Measurements from ENCODE around the gene NAT8L.

NAT8L gene

DNA sequence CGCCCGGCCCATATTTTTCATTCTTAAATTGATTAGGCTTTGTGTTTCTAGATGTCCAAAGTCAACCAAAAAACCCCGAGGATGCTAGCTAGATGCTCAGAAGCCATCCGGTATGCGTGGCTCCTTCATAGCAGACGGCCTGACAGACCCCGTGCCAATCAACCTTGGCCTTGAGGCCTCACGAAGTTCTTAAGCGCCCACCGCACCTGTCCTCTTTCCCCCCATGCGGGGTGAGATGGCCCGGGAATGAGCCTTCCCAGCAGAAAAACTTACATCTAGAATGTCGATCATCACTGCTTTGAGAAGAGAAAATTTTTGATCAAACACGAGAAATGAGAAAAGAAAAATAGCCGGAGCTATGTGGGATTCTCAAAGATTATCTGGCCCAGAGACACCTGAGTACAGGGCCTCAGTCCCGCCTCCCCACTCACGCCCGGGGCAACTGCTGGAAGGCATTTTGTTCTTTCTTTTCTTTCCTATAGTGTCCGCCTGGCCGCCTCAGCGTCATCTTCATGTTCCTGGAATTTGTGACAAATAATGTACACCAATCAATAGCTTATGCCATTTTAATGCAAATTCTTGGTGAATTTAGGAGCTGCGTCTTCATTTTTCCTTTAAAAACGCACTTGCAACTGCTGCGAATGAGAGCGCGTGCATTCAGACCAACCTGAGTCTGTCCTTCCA lies 1.6 kb upstream of the NAT8L start:
- no peak for TF ChIP-seq CTCF (IDR thresholded peaks at IDR 0.05; ENCODE audit: low read length, missing control alignments)
- no peak for DNase-seq (ENCODE audit: low read depth)
- H3K4me3 ChIP-seq (replicated peaks; ENCODE audit: low read depth, low read length) = no peak overlapping the region

DNA sequence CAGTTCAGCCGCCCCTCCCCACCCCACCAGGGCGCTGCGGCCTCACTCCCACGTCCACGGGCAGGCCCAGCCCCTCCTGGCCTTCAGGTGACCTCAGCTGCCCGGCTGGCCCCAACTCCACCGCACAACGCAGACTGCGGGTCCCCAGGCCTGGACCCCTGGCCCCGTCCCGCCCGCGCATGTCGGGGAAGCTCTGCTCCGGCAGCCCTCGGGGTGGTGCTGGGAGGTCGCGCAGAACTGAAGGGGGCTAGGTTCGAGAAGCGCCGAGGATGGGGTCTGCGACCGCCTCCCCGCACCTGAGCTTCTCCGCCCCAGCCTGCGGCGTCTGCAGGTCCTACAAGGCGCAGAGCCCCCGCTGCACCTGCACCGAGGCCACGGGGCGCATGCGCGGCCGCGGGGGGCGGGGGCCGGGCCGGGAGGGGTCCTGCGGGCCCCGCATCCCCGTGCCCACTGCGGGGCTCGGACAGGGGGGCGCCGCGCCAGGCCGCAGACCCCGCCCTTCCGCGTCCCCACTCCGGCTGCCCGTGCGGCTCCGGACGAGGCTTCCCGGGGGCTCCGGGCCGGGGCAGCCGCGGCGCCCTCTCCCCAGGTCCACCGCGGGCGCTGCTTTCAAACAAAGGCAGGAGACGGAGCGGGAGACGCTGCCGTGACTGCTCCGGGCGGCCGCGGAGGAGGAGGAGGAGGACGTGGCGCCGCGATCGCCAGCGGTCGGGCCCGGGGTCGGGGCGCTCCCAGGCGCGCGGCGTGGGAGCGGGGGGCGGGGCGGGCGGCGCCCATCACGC lies 672 bp upstream of the NAT8L start:
- no peak for DNase-seq (ENCODE audit: low read depth)
- no peak overlapping the region for H3K4me3 ChIP-seq (replicated peaks; ENCODE audit: low read depth, low read length)
- TF ChIP-seq CTCF (IDR thresholded peaks at IDR 0.05; ENCODE audit: low read length, missing control alignments) = no peak

DNA sequence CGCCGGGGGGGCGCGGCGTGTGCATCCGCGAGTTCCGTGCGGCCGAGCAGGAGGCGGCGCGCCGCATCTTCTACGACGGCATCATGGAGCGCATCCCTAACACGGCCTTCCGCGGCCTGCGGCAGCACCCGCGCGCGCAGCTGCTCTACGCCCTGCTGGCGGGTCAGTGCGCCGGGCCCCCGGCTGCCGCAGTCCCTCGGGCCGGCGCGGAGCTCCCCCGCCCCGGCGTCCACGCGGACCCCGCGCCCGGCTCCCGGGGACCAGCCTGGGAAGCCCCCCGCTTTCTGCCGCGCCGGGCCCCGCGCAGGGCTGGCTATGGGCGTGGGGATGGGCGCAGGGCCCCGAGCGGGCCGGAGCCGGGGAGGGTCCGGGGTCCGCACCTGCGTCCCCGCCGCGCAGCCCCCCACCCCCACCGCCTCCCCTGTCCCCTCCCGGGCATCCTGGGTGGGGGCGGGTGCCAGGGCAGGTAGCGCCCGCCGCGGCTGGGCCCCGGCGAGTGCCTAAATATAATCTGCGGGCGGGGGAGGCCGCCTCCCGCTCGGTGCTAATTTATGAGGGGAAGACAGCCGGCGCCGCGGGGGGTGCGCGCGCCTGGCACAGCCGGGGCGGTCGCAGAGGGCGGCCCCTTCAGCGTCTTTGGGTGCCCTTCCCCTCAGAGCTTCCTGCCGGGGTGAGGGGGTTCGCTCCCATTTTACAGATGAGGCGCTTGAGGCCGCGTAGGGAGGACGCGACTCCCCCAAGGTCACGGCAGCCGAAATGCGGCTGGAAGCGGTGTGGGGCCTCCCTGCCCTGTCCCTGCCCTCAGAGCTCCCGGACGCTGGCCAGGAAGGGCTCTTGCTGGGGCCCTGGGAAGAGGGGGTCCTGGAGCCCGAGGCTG lies 837 bp downstream of the NAT8L start:
- no peak for TF ChIP-seq CTCF (IDR thresholded peaks at IDR 0.05; ENCODE audit: low read length, missing control alignments)
- H3K4me3 ChIP-seq (replicated peaks; ENCODE audit: low read depth, low read length) = no peak overlapping the region

DNA sequence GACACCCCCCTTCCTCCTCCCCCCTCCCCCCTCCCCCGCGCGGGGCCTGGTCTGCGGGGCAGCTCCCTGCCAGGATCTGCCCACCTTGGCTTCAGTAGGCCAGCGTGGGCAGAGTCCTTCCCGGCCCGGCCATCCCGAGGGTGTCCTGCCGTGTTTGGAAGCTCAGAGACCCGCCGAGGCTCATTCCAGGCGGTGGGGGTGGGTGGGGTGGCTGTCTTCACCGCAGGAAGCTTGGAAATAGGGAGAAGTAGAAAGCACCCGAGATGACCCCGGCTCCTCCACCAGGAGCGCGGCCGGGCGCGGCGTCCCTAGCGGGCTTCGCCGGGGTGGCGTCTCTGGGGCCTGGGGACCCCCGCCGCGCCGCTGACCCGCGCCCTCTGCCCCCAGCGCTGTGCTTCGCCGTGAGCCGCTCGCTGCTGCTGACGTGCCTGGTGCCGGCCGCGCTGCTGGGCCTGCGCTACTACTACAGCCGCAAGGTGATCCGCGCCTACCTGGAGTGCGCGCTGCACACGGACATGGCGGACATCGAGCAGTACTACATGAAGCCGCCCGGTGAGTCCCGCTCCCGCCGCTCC lies 1.6 kb downstream of the NAT8L start:
- no peak overlapping the region for H3K4me3 ChIP-seq (replicated peaks; ENCODE audit: low read depth, low read length)
- no peak for TF ChIP-seq CTCF (IDR thresholded peaks at IDR 0.05; ENCODE audit: low read length, missing control alignments)

More for the DNA sequence above, 837 bp downstream of the NAT8L start:
- no peak for DNase-seq (ENCODE audit: low read depth)

GRCh38 chr4:2061186-2062131 lies 2.3 kb downstream of the NAT8L start:
- DNase-seq (ENCODE audit: low read depth) = no peak
- no peak for TF ChIP-seq CTCF (IDR thresholded peaks at IDR 0.05; ENCODE audit: low read length, missing control alignments)
- H3K4me3 ChIP-seq (replicated peaks; ENCODE audit: low read depth, low read length) = no peak overlapping the region

More for the DNA sequence above, 1.6 kb downstream of the NAT8L start:
- no peak for DNase-seq (ENCODE audit: low read depth)
